ENCODE data around the gene IGSF3. TPM values are rescaled to one million over a fixed set of nuclear protein-coding genes. Genes with fewer than 3 reads are reported as not detected.

IGSF3 gene
- total RNA-seq, 1 experiment from 2014 or later: 32.4 TPM

DNA sequence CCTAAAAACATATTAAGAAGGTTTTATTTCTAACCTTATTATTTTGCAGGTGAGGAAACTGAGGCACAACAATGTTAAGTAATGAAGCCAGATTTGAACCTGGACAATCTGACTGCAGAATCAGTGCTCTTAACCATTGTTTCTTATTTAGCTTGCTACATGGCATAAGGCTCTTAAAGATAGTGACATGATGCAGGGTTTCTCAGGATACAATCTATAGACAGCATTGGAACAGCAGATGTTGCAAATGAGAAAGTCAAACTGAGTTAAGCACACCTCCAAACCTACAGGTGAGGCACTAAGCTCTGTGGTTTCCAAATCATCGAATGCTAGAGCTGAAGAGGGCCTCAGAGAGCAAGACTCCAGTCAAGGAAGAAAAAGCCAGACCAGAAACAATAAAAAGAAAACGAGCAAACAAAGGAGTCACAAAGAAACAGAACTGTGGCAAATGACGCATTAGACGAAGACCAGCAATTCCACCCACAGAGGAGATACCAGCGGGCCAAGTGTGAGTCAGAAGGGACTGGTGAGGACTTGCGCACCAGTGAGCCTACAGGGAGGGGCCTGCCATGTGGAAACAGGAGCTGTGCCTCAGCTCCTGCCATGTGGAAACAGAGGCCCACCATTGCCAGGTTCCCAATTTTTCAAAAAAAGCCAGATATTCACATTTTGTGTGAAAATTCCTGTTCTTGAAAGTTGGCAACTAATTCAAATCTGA, 111.1 kb downstream of the IGSF3 start:
- Mint-ChIP-seq H3K9me3 (no peaks in the 10 kb centered on the region), H3K27ac (no peak overlapping the region), H3K4me1 (peaks cover 11% of the 10 kb centered on the region), H3K27me3 (ENCODE audit: low read depth) (no peaks in the 10 kb centered on the region), H3K36me3 (no peaks in the 10 kb centered on the region), H3K4me3 (no peak overlapping the region)
- CTCF ChIA-PET: interaction anchor here (0.7 to 1.9 kb wide), 3 partner anchors 18 to 850 kb away, joined by 3 to 6 read pairs (median 3); no protein-coding TSS in a partner anchor
- no peak for ATAC-seq
- TF ChIP-seq ZBTB43 (CRISPR knock-in tag; IDR thresholded peaks at IDR 0.05) (no peak), TEAD4 (CRISPR knock-in tag; IDR thresholded peaks at IDR 0.05) (no peak), ATF6 (CRISPR knock-in tag; IDR thresholded peaks at IDR 0.05) (no peak), CREB1 (CRISPR knock-in tag; IDR thresholded peaks at IDR 0.05) (no peak), CBFB (CRISPR knock-in tag; IDR thresholded peaks at IDR 0.05; ENCODE audit: low read depth) (no peak), JUN (CRISPR knock-in tag; IDR thresholded peaks at IDR 0.05) (no peak), NR1H2 (CRISPR knock-in tag; IDR thresholded peaks at IDR 0.05) (no peak), CTCF (IDR thresholded peaks at IDR 0.05) (no peak), TCF7 (CRISPR knock-in tag; IDR thresholded peaks at IDR 0.05; ENCODE audit: low read depth) (no peak), ELF4 (CRISPR knock-in tag; IDR thresholded peaks at IDR 0.05; ENCODE audit: low read depth) (no peak), PRRX2 (CRISPR knock-in tag; IDR thresholded peaks at IDR 0.05) (no peak), AFF4 (CRISPR knock-in tag; IDR thresholded peaks at IDR 0.05; ENCODE audit: borderline replicate concordance) (no peak), NR2C2 (CRISPR knock-in tag; IDR thresholded peaks at IDR 0.05) (no peak), NR3C1 (CRISPR knock-in tag; conservative IDR thresholded peaks at IDR 0.05; ENCODE audit: low read depth) (no peak), JAZF1 (CRISPR knock-in tag; IDR thresholded peaks at IDR 0.05) (no peak)
- TF ChIP-seq, protein P1, sequence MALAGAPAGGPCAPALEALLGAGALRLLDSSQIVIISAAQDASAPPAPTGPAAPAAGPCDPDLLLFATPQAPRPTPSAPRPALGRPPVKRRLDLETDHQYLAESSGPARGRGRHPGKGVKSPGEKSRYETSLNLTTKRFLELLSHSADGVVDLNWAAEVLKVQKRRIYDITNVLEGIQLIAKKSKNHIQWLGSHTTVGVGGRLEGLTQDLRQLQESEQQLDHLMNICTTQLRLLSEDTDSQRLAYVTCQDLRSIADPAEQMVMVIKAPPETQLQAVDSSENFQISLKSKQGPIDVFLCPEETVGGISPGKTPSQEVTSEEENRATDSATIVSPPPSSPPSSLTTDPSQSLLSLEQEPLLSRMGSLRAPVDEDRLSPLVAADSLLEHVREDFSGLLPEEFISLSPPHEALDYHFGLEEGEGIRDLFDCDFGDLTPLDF (CRISPR knock-in tag; IDR thresholded peaks at IDR 0.05): no peak
- TF ChIP-seq, protein P2, sequence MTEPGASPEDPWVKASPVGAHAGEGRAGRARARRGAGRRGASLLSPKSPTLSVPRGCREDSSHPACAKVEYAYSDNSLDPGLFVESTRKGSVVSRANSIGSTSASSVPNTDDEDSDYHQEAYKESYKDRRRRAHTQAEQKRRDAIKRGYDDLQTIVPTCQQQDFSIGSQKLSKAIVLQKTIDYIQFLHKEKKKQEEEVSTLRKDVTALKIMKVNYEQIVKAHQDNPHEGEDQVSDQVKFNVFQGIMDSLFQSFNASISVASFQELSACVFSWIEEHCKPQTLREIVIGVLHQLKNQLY (CRISPR knock-in tag; IDR thresholded peaks at IDR 0.05): no peak
- TF ChIP-seq, protein P3, sequence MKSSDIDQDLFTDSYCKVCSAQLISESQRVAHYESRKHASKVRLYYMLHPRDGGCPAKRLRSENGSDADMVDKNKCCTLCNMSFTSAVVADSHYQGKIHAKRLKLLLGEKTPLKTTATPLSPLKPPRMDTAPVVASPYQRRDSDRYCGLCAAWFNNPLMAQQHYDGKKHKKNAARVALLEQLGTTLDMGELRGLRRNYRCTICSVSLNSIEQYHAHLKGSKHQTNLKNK (CRISPR knock-in tag; IDR thresholded peaks at IDR 0.05): no peak
- POLR2A ChIA-PET: no interaction called here
- no peak for DNase-seq (ENCODE audit: low spot score)

Data from WTC11 (cell line).